GM18507 (cell line): Measurements from ENCODE around the gene CARD11.
A peak's percentile ranks its signal among the peaks of the same experiment; 100 is the strongest.

Experiments used
- DNase-seq: peaks from one replicate; pipeline ENCODE4 v3.0.0; 2011; ENCODE audit warnings: low read depth; ENCODE audit not compliant: insufficient read length; ENCODE audit errors: extremely low spot score
- FAIRE-seq: peaks from 2 replicates; lab custom pipeline; 2011; peaks lifted over from hg19 to GRCh38; lab: Jason Lieb, UNC

CARD11 gene

GRCh38 chr7:2953588-2954407 lies 89.9 kb downstream of the CARD11 start:
- no peak for DNase-seq
- FAIRE-seq = no peak

GRCh38 chr7:2953099-2953498 lies 90.6 kb downstream of the CARD11 start:
- DNase-seq (no peak), FAIRE-seq (no peak)

- FAIRE-seq (no peak), DNase-seq (no peak)
These were observed 91.4 kb downstream of the CARD11 start for GRCh38 chr7:2952316-2952715.

- no peak for FAIRE-seq
- no peak for DNase-seq
These were observed 93.1 kb downstream of the CARD11 start for GRCh38 chr7:2950578-2950977.

GRCh38 chr7:2948749-2949148 lies 94.9 kb downstream of the CARD11 start:
- peak; percentile 39 for FAIRE-seq
- no peak for DNase-seq

GRCh38 chr7:2947058-2947780 lies 96.4 kb downstream of the CARD11 start:
- FAIRE-seq (no peak), DNase-seq (no peak)

- FAIRE-seq (no peak), DNase-seq (no peak)
These were observed 98.5 kb downstream of the CARD11 start for GRCh38 chr7:2945171-2945570.

GRCh38 chr7:2944739-2945138 lies 98.9 kb downstream of the CARD11 start:
- FAIRE-seq = no peak
- no peak for DNase-seq

GRCh38 chr7:2943851-2944601 lies 99.6 kb downstream of the CARD11 start:
- no peak for DNase-seq
- FAIRE-seq = no peak

- no peak for FAIRE-seq
These were observed 102.3 kb downstream of the CARD11 start for GRCh38 chr7:2941216-2941859.

GRCh38 chr7:2940466-2940865 lies 103.2 kb downstream of the CARD11 start:
- DNase-seq (no peak), FAIRE-seq (no peak)

More at GRCh38 chr7:2941216-2941859, 102.3 kb downstream of the CARD11 start:
- DNase-seq = no peak

GRCh38 chr7:2939193-2939885 lies 104.3 kb downstream of the CARD11 start:
- FAIRE-seq = no peak
- DNase-seq = no peak

GRCh38 chr7:2938514-2939192 lies 105.0 kb downstream of the CARD11 start:
- no peak for FAIRE-seq
- DNase-seq = no peak

GRCh38 chr7:2937701-2938513 lies 105.8 kb downstream of the CARD11 start:
- no peak for DNase-seq
- FAIRE-seq = no peak

- no peak for DNase-seq
- FAIRE-seq = no peak
These were observed 106.6 kb downstream of the CARD11 start for GRCh38 chr7:2936891-2937580.

- no peak for FAIRE-seq
- no peak for DNase-seq
These were observed 107.4 kb downstream of the CARD11 start for GRCh38 chr7:2936301-2936700.

- FAIRE-seq (no peak), DNase-seq (no peak)
These were observed 108.5 kb downstream of the CARD11 start for GRCh38 chr7:2934984-2935740.
